ENCODE results near the gene C1QL4.
"Not testable (repeated sequence)": the region's sequence is repeated elsewhere in the genome, so short reads cannot be mapped to it uniquely, and the experiment has no call there.

Gene C1QL4

DNA sequence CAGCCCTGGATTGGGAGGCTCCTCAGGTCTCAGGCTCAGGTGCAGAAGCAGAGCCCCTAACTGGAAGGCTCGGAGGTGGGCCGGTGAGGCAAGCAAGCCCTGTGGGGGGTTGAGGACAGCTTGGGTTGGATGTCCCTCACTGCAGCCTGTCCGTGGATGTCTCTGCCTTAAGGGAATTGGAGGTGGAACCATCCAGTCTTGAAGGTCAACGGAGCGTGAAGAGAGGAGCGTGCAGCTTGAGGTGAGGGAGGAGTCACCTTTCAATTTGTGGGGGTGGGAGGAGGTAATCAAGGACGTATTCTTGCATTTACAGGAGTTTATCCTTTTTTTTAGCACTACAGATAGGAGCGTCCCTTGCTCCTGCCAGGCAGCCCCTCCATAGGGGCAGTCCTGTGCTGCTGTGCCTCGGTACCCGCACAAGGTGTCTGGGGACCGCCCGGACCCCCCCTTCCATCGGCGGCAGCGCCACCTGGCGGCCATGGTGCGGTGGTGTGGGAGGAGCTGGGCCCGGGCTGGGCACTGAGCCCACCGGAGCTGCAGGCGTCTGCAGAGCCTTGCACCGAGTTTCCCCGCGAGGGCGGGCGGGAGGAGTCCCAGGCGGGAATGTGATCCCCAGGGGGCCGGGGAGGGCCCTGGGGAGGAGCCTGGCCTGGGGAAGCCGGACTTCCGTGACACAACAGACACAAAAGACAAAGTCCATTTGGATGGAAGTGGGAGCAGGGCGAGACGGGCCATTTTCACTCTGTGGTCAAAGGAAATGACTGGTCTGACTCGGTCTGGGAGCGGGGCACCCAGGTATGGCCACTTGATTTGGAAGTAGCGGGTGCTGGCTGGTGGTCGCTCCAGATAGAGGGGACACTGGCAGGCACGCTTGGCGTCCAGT is 10.6 kb upstream of the C1QL4 start:
- FAIRE-seq: no peak

DNA sequence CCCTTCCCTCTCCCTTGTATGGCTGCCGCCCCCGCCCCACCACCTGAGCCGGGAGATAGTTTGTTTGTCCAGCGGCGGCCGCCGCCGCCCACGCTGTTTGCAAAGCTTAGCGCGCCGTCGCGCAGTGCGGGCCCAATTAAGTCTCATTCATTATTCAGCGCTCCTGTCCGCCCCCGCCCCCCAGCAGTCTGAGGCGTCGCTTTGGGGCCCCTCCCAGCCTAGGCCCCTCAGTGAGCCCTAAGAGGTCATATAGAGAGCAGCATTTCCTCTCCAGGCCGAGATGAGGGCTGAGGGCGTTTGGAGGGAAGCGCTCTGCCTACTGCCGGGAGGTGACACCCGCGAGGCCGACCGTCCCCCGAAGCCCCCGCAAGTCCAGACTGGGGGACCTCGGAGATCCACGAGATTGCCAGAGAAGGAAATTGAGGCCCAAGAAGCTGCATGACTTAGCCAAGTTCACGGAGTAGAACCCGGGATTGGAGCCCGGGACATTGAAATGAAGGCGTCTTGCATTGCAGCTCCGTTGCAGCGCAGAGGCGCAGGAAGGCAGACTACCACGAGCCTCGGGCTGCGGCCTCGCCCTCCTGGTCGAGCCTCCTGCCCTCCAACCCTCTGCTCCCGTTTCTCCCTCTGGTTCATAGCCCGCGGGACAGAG is 9.8 kb upstream of the C1QL4 start, which contains the start of gene DNAJC22:
TSS of gene DNAJC22 (plus strand) at position 230 of the 652 bp plus-strand sequence. CDS start 1,985 bp downstream, outside the sequence.
- no peak for FAIRE-seq

DNA sequence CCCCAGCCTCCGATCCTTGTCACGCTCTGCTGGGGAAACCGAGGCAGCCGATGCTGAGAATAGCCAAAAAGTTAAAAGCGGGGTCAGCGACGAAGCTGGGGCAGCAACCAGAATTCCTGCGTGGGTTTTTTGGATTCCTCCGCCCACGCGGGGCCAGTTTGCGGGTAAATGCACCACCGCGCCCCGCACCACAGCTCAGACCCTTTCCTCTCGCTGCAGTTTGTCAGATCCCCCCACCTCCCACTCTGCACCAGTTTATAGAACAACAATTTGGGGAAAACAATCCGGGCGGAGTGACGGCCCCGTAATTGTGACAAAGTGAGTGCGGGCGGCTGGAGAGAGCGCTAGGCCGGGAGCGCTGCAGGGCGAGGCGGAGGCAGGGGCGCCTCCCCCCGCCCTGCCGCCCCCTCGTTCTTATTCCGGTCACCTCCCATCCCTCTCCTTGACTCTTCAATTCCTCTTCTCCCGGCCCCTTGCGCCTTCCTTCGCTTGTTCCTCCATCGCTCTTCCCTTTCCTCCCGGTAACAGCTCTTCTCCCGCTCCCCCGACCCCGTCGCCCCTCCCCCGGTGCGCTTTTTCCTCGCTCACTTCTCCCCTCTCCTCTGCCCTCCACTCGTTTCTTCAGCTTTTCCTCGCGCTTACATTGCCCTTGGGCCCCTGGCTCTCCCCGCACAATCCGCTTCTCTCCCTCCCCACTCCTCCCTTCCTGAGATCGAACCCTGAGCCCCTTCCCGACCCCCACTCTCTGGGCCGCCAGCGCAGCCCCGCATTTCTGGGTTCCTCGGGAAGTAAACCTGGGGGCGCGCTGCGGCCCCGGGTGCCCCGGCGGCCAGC is 9.1 kb upstream of the C1QL4 start:
- FAIRE-seq: no peak

DNA sequence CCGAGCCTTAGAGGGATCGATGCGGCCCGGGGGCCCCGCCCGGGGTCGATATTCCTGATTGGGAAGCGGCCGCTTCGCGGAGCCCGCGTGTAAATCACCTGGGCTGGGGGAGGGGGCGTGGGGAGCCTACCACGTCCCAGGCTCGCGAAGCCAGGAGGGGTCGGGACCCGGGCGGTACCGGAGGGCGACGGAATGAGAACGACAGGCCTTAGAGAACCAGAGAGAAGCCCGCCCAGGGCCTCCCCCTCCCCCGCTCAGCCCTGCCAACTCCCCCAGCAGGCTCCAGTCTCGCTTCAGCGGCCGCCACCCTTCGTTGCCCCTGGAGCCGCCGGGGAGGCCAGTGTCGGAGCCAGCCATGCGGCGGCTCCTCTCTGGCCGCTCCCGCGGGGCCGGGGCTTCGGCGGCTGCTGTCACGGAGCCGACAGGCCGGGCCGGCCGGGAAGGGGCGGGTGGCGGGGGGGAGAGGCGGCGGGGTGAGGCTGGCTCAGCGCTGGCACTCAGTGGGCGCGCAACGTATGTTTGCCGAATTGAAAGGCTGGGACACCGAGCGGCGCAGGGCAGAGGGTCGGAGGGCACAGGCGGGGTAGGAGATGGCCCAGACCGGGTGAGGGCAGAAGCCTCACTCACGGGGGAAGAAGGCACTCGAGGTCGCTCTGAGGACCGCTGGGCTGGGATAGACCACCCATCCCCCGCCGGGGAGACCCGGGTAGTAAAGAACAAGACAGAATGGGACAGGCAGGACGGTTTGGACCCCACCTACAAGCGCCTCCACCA is 8.2 kb upstream of the C1QL4 start:
- no peak for FAIRE-seq

DNA sequence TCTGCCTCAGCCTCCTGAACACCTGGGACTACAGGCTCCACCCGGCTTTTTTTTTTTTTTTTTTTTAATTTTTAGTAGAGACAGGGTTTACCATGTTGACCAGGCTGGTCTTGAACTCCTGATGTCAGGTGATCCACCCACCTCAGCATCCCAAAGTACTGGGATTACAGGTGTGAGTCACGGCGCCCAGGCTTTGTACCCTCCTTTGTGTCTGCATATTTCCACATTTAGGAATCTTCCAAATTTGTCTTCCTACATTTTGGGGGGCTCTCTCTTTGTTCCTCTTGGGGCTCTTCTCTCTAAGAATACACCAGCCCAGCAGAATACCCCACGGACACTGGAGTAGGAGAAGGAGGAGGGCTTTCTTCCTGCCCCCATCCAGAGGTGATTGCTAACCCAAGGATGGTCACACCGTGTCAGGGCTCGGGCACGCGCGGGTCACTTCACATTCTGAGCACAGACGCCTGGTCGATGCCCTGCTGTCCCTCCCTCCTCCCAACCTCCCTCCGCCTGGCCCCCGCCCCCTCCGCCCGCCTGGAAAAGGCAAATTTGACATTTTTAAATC is 7.6 kb upstream of the C1QL4 start:
- FAIRE-seq: no peak

DNA sequence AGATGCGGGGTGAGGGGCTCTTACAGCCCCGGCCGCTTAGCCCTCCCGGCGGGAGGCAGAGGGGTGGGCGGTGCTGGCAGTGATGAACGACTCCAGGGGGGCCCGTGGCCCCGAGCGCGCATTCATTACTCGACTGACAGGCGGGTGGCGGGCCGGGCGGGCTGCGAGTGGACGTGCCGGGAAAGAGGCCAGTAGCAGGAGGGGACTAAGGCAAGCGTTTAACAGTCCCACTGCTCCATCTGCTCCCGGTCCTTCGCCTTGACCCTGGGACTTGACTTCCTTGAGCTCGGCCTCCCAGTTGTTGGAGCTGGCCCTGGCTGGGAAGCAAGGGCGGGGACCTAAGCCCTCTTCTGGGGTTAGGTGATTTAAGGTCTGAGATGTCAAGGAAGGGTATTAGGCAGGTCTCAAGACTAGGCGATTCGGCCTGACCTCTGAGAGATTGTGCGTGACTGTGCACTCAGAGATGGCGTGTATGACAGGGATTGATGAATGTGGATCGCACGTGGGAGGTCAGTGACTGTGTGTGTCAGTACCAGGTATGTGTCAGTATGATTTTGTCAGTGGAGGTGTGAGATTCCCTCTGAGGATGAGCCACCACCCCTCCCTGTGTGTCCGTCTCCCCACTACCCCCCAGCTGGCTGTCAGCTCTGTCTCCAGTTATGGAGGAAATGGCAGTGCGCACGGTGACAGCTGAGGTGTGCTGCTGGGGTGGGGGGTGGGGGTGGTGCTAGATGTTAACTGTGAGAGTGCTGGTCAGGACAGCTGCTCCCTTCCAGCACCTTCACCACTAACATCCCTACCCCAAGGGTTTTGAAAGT is 6.1 kb upstream of the C1QL4 start:
- FAIRE-seq: peak; percentile 21

DNA sequence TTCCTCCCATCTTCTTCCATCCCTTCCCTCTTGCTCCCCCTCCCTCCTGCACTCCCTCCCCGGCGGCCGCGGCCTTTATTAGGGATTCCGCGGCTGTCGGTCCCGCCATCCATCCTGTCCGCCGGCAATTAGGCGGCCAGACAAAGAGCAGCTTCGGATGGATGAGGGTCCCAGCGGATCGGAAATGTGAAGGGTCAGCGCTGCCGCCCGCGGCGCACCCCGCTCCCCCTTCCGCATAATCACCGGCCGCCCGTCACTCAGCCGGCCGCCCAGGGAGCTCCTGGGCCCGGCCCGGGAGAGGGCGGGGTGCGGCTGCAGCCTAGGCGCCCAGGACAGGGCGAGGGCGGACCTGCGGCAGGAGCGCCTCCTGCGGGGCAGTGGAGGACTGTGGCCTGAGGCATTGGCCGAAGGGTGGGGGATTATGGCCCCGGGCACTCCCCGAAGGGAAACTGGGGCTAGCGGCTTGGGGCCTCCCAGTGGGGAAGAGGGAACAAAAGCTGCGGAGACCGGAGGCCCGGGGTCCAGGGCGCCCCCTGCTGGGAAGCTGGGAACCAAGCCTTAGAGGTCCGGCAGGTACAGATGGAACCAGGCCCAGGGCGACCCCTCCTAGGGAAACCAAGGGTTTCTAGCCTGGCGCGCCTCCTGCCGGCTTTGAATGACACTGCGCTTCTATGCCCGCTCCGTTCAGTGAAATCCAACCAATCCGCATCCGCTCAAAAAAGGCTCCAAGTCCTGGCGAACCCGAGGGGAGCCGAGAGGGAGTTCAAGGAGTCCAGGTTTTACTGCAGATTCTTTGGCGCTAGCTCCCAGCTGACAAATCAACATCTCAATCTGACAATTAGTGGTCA is 5.3 kb upstream of the C1QL4 start:
- peak; percentile 93 for FAIRE-seq

DNA sequence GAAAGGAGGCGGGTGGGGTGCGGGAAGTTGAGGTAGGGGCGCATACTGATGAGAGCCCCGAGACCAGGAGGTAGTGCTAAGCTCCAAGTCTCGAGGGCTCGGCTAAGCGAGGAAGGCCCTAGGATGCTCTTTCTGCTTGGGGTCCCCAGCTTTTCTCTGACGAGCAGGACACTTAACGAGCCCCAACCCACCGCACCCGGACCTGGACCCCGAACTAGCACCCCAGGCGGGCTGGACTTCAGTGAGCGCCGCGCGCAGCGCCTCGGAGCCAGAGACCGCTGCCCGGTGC is 4.7 kb upstream of the C1QL4 start:
- no peak for FAIRE-seq

DNA sequence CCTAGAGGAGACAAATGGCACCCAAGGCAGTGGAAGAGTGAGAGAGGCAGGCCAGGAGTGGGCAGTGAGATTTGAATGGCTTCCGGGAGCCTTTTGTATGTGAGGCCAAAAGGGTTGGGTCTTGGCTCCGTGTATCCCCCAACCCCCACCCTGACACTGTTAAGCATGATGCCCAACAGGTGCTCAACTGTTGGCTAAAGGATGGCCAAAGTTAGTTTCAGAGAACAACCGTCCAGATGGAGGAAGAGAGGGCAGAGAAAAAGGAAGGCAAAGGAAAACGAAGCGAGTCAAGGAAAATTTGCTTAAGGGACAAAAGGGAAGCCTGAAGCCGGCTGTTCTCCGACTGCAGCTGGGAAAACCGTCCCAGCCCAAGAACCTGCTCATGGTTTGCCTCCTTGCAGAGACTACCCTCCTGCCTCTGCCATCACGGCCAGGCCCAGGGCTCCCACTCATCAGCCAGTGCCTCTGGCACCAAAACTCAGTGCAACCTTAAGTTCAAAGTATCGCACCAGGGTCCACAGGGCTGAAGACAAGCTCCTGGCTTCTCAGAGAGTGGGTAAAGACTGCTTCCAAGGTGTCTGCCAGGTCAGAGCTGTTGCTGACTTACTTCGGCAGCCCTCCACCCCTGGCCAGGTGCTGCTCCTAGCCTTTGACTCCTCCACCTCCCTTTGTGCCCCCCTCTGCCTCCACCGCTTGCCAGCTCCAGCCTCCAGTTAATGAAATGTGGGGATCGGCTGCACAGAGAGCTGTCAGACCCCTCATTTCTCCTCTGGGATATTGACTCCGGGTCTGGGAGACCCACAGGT is 4.2 kb upstream of the C1QL4 start:
- FAIRE-seq: peak; percentile 48

DNA sequence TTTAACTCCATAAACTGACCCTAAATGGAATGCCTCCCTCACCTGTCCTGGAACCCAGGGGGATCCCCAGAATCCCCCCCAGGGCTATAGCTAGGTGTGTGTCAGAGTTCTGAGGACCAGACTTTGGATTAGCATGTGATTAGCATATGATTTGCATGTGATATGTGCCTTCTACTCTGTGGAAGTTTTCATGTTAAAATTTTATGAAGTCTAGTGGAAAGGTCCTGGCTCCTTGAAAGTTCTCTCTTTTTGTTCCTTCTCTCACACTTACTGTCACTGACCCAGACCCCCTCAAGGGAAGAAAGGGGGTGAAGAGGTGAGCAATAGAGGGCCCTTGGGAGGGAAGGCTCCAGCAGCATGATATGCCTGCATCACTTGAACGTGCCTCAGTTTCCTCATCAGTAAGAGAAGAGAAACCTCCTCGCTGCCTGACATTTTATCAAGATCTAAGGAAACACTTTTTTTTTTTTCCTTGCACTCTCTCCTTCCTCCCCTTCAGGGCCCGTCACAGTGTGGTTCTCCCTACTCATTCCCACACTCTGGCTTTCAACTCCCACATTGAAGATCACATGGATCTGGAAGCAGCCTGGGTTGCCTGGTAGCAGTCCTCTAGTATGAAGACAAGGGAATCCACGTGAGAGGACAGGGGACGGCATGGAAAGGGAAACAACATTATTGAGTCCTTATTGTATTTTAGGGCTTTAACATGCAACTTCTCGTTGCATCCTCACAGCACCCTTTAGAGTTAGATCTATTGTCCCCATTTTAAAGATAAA is 3.3 kb upstream of the C1QL4 start:
- FAIRE-seq: no peak

DNA sequence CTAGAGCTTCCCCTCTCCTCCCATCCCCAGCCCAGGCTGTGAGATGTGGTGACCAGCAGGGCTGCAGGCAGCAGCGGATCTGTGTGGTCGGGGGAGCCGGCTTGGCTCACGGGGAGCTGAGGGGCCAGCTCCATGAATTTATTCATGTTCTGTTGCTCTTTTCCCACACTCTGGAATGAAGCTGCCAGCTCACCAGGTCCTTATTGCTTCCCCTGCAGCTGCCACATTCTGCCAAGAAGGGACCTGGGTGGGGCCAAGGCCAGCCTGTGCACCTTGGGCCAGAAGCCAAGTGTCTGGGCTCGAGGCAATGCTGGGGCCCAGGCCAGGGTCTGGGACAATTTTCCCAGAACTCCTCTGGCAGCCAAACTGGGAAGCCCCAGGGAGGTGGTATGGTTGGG is 2.5 kb upstream of the C1QL4 start:
- FAIRE-seq: no peak

DNA sequence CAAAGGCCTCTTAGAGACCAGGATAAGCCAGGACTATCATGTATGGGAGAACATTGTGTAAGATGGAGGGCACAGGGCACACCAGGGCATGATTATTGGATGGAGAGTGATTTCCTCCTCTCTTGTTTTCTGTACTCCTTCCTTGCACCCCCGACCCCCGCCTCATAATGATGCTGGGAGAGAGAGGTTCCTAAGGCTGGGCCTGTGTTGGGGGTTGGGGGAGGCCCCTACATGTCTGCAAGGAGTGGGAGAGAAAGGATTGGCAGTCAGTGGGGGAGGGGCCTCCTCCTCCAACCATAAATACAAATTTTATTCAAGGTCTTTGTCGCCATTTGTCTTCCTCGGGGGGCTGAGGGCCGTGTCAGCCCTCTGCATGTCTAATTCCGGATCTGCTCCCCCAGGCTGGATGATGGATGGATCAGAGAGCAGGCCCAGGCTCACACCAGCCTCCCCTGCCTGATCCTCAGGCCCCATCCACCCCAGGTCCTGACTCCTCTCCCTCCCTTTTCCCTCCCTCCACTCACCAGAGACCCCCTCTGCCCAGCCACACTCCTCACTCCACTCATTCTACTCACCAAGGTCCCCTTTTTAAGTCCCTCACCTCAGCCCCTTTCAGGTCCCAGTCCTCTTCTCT is 2.0 kb upstream of the C1QL4 start:
- no peak for FAIRE-seq

DNA sequence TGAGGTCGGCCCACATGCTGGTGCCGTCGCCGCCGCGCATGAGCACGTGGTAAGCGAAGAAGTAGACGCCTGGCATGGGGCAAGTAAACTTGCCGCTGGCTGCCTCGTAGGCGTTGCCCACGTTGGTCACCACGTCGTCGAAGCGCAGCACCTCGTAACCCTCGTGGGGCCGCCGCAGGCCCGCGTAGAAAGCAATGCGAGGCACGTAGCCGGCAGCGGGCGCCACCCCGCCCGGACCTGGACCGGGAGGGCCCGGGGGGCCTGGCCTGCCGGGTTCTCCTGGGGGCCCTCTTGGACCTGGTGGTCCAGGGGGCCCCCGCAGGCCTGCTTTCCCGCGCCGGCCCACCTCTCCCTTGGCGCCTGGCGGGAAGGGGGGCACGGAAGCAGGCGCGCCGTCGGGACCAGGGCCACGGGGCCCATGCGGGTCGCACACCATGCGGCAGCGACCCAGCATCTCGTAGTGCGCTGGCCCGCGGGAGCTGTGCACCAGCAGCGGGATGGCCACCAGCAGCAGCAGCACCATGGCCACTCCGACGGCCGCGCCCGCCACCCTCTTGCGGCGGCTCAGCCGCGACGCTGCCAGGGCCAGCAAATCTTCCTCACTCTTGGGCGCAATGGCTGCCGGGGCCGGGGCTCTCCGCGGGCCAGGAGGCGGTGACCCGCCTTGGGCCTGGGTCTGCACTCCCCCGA is 888 bp downstream of the C1QL4 start:
- no peak for FAIRE-seq

DNA sequence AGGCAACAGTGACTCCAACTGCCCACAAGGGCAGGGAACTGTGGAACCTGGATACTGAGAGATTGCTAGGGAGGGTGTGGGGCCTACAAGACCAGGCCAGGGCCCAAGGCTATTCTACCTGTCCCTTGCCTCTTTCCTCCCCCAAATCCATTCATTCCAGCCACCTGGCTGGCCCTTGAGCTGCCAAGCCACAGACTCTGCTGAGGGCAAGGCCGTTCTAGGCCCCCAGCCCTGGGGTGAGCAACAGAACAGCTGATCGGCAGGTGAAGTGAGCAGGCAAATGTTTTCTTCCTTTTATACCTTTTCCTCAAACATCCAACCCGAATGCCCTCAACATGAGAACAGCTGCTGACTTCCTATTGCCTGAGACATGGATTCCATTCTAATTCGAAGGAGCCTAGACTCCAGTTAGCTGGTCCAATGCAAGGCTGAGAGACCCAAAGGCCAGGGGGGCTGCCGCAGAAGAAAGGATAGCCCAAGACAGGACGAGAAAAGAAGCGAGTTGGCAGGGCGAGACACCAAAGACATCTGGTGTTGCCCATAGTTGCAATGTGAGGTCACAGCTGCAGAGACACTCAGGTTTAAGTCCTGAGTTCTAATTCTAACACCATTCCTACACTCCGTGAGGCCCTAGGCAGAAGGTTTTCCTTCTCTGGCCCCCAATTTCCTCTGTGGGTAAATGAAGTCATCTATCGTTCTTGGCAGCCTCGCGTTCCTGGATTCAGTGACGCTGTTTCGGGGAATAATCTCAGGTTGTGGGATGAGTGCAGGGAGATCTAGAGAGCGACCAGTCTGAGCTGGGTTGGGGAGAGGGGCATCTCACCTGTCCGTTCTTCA is 1.7 kb downstream of the C1QL4 start:
- FAIRE-seq: no peak

DNA sequence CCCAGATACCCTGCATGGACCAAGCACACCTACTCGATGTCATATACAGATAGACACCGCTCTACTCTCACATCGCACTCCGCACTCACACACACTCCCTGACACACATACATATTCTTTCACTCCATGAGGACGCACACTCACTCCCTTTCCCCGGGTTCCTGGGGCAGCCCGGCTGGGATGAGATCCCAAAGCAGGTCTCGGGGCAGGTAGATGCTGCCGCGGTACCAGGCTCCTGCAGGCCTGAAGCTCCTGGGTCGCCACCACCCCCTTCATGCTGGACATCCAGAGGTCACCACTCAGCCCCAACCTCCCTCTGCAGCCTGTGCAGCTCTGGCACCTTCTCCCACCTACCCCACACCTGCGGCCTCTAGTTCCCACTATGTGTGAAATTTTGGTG is 2.3 kb downstream of the C1QL4 start:
- no peak for FAIRE-seq

DNA sequence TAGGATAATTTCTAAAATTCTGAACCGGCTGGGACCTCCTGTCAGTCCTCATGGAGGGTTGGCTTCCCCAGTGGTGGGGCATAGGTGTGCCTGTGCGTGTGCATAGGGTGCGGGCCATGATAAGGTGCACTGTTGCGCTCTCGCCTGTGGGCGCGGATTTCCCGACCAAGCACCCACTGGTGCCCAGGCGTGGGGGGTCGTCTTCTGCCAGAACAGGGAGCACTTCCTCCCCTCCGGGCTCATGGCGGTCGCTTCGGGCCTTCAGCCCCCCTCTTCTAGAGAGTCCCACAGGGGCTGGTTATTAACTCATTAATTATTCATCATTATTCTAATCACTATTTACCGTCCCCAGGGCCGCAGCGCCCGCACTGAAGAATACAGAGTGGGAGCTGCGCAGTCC is 2.8 kb downstream of the C1QL4 start:
- FAIRE-seq: no peak

DNA sequence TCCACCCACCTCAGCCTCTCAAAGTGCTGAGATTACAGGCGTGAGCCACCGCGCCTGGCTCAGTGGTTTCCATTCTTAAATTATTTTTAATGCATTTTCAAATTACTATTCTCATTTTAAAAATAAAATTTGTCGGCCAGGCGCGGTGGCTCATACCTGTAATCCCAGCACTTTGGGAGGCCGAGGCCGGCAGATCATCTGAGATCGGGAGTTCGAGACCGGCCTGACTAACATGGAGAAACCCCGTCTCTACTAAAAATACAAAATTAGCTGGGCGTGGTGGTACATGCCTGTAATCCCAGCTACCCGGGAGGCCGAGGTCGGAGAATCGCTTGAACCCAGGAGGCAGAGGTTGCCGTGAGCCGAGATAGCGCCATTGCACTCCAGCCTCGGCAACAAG is 3.2 kb downstream of the C1QL4 start:
- not testable (repeated sequence) for FAIRE-seq
